GM21529 (cell line): ENCODE data around the gene NHSL2.

Source experiments
- ATAC-seq: cut with Tn5 transposase; IDR thresholded peaks from one replicate; pipeline ENCODE4 v1.9.1; 2021; ENCODE audit not compliant: unreplicated experiment

Gene NHSL2

DNA sequence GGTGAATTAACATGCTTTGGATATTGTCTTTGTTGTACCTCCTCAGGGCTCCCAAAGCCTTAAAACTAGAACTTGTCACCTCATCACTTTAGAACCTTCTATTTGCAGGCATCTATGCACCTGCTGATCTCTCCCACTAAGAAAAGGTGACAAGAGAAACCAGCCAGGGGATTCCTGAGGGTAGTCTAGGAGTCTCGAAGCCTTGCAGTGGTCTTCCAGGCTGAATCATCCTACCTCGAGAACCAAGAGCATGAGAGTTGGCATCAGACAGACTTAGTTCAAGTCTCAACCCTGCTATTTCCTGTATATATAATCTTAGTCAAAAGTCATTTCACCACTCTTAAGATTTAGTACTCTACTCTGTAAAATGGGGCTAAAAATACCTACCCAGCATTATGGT, 191.5 kb downstream of the NHSL2 start:
- no peak for ATAC-seq

DNA sequence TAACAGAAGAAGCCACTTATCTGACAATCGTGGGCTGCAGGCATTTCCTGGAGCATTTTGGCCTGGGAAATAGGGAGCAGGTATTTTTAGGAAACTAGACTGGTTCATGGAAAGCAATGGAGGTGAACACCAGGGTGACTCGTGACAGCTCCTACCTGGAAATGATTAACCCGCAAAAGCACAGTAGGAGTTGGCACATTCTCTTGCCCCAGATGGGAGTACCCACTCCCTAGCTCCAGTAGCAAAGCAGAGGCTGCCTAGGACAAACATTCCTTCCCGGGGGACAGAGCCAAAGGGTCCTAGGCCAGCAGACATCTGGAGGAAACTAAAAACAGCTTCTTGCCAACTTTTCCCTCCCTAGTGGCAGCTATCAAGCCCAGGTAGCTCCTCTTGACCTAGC, 192.1 kb downstream of the NHSL2 start:
- ATAC-seq: no peak

DNA sequence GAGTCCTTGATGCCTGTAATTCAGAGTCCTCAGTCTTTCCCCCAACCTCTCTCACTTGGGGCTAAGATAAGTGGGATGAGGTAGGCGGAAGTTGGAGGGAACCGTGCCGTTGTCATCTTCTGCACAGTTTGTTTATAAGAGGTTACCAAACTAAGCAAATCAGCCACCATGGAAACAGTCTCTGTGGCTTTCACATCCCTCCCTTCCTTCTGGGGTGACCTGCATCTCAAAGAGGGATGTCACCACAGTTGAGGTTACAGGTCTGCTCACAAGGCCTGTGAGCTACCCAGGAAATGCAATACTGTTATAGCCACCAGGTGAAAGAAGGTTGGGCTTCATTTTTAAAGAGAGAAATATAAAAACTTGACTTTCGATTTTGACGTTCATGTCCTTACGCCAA, 194.8 kb downstream of the NHSL2 start:
- ATAC-seq: peak; percentile 55

DNA sequence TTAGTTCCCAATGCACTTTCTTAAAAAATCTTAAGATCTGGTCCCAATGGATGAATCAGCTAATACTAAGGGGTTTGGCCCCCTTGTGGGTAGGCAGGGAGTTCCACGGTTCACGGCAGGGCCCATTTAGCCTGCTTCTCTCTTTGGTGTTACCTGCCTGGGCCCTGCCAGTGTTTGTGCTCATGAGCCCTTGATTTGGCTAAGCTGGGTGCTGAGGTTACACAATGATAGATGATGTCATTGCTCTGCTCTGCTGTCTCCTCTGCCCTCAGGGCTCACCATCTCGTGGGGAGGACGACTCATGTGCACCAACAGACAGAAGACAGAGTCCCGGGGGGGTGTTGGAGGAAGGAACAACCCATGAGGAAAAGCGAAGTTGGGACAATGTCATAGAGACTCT, 196.7 kb downstream of the NHSL2 start:
- no peak for ATAC-seq

DNA sequence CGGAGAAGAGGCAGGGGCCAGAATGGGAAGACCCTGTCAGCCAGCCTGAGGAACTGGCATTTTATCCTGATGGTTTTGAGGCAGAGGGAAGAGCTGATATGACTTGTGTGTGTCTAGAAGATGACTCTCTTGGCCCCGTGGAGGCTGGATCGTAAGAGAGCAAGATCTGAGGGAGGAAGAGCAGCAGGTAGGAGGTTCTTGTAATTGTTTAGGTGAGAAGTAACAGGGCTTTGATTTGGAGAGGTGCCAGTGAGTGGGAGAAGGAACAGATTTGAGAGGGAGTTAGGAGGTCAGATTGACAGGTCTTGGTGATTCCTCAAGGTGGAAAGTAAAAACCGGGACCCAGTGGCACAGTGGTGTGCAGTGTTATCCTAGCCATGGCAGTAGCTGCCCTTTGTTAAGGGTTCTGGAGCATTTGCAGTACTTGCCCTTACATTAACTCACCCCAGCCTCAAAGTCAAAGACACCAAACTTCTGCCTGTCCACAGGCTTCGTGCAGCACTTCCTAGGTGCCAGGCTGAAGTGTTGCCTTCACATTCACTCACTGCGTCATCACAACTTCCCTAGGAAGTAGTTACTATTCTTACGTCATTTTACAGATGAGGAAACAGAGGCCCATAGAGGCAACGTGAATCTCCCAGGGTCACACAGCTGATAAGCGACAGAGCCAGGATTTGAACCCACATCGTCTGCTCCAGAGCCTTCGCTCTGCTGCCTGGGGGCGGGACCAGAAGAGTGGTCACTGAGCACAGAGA, 197.4 kb downstream of the NHSL2 start:
- ATAC-seq: no peak

DNA sequence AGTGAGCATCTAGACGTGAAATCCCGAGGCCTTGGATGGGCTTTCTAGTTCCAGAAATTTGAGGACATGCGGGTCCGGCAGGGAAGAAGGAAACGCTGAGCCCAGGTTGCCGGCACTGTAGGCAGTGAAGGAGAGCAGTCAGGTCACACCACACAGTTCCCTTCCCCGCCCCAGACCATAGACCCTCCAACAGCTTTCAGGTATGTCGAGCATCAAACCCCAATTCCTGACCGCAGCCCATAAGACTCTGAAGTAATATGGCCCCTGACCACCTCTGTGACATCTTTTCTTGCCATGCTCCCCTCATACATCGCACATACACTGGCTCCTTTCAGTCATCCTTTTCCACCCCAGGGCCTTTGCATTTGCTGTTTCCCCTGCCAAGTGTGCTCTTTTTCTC, 198.0 kb downstream of the NHSL2 start:
- no peak for ATAC-seq

DNA sequence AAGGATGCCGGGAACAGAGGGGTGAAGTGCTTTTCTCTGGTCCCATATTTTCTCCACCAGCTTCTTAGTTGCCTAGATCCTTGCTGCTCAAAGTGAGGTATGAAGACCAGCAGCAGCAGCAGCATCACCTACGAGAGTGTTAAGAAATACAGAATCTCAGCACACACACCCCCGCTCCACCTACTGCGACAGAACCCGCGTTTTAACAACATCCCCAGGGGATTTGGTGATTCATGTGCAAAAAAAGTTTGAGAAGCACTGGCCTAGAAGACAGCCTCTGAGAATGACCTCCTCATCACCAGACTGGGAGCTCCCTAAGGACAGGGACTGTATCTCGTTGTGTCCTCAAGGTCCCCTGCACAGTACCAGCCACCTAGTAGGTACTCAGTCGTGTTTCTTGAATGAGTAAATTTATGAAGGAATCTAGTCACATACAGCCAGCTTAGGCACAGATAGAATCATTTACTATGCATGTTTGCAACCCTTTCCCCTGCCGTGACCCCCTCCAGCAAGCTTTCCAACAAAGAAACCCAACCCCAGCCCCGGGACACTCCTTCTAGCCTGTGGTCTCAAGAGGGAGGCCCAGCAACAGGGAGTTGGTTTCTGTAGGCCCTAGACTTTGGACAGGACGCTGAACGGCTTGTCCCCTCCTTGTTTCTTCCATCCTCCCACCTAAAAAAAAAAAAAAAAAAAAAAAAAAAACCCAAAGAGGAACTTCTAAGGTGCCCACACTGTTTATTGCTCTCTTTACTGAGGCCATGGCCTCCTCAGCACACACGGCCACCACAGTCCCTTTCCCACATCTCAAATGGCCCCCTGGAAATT, 199.6 kb downstream of the NHSL2 start:
- no peak for ATAC-seq

DNA sequence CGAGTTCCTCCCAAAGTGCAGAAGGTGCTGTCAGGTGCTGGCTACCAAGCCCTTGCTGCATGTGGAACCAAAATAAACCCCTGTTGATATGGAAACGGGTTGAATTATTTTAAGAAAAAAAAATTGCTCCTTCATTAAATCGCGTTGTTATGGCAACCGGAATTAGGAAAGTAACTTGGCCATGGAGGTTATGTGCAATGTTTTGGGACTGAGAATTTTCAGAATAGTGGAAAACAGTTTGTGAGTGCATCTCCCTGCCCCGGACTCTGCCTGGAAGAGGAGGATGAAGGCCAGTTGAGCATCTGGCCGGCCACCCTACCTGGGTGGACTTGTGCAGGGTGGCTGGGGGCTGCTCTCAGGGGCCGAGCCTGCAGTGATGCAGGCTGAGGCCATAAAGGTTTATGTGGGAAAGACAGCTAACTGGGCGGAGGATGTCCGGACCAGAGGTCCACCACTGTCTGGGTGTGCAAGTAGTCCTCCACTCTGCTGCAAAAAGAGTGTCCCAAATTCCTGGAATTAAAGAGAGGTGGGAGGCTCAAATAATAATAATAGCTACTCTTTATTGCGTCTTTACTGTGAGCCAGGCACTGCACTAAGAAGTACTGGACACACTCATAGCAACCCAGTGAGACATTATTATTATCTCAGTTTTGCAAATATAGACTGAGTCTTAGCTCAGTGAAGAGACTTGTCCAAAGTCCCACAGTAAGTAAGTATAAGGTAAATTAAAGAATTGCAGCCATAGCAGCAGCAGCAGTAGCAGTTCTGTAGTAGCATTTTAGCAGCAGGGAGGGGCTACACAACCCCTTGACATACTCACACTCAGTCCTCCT, 200.4 kb downstream of the NHSL2 start:
- no peak for ATAC-seq

DNA sequence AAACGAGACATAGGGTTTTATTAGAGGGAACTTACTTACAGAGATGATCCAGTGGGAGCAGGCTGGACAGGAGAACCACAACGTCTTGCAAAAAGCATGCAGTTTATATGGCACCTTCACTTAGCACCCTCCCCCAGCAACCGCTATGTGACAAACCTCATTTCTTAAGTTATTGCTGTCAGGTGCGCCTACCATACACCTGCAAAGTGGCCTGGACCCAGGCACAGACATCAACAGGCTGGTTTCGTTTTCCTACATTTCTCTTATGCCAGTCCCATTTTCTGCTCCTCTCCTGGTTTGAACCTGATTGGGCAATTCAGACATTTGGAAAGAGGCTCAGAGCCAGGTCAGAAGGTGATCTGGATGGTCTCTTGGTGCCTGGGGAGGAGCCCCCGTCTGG, 202.8 kb downstream of the NHSL2 start:
- no peak for ATAC-seq

DNA sequence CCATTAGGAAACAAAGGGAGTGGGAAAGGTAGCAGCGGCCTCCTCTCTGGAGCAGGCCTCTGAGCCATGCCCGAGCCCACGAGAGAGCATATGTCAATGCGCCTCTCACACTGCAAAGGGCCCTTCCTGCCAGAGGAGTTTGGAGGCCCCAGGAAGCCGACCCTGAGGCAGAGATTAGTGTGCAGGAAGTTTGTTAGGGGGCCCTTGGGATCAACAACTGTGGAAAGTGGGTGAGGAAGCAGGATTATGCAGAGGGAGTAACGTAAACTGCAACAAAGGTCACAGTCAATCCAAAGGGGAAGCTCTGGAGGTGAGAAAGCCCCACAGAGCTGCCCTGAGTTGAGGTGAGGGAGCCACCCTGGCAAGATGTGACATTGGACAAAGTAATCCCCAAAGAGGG, 203.7 kb downstream of the NHSL2 start:
- no peak for ATAC-seq

DNA sequence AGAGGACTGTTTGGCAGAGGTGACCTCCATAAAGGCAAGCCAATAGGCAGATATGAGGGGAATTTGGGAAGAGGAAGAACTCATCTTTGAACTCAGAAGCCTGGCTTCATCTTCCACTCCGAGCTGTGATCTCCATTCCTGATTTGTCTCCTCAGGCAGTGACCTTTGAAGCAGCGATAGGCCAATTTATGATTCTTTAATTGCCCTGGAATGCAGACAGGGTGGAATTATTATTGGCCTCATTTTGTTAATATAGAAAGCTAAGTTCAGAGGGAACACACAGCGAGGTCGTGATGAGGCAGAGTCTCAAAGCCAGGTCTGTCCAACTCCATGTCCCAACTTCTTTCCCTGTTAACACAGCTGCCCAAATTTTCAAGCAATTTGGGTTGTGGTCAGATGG, 204.2 kb downstream of the NHSL2 start:
- ATAC-seq: no peak

DNA sequence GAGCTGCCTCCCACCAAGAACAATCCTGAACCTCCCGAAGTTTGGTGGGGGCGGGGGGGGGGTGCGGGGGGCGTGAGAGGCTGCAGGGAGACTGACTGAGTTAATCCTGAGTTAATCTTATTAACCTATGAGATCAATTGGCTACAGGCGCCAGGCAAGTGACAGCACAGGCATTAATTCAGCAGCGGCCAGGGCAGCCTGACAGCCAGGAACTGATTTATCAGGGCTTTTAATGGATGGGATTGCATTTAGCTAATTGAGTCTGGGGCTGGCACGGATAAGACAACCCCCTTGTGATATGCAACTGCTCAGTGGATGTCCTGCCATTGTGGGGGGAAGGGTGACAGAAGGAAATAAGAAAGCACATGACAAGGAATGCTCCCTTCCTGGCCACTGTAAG, 204.7 kb downstream of the NHSL2 start:
- no peak for ATAC-seq

DNA sequence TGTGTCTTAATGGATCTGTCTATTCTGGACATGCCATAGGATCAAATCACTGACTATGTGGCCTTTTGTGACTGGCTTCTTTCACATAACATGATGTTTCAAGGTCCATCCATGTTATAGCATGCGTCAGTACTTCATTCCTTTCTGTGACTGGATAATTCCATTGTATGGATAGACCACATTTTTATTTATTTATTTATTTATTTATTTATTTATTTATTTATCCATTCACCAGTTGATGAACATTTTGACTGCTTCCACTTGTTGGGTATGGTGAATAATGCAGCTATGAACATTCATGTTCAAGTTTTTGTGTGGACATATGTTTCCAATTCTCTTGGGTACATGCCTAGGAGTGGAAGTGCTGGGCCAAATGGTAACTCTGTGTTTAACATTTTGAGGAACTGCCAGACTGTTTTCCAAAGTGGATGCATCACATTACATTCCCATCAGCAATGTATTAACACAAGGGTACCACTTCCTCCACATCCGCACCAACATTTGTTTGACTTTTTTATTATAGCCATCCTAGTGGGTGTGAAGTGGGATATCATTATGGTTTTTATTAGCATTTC, 207.1 kb downstream of the NHSL2 start:
- ATAC-seq: no peak

DNA sequence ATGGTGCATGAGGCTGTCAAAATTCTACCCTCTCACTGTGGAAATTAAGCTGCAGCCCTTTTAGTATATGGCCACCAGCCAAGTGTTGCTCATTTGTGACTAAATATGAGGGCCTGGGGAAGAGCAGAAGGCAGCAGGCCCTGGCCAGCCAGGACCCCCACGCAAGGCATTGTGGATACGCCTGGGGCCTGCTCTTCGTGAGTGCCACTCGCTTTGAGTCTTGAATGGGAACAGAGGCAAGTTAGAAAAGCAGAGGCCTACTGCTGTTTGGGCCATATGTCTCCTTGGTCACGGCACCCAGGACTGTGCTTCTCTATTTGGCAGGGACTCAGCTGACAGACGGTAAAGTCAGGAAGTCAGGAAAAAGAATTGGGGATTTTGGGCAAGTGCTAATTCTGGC, 210.2 kb downstream of the NHSL2 start:
- no peak for ATAC-seq

DNA sequence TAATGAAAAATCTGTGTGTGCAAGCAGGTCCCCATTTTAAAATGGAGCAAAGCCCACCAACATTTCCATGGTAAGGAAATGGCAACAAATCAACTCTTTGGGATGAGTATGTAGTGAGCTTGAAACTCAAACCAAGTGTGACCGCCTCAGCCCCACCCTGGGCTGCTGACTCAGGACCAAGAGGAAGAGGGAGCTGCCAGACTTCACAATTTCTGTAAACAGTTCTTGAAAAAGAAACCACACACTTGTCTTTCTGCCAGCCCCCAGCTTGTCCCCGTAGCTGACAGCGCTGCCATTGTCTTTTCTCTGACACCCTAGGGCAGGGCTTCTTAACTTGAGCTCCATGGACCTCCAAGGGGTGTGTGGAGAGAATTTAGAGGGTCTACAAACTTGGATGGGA, 210.7 kb downstream of the NHSL2 start:
- peak; percentile 54 for ATAC-seq

DNA sequence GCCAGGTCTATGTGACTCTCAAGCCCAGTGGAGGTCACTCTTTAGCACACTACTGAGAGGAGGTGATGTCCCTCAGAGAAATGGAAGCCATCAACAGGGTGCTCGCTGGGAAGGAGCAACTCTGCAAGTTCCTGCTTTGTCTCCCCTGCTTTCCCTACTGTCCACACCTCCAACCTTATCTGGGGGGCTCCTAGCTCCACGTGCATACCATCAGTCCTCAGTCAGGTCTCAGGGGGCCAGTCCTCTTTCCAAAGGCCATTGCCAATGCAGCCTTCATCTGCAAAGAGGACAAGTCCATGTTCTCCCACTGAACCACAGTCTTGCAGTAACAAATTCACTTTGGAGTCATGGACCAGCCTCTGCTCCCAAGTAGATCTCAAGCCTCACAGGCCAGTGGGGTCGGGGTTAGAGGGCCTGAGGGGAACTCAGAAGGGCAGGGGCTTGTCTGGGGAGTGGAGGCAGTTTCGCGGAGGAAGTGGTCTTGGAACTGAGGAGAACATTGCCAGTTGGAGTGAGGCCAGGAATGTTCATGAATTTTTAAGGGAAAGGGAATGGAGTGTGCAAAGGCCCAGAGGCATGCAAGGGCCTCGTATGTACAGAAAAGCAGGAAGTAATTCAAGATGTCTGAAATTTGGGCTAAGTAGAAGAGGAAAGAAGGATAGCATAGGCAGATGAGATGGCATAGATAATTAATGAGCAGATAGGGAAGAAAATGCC, 212.1 kb downstream of the NHSL2 start:
- no peak for ATAC-seq

DNA sequence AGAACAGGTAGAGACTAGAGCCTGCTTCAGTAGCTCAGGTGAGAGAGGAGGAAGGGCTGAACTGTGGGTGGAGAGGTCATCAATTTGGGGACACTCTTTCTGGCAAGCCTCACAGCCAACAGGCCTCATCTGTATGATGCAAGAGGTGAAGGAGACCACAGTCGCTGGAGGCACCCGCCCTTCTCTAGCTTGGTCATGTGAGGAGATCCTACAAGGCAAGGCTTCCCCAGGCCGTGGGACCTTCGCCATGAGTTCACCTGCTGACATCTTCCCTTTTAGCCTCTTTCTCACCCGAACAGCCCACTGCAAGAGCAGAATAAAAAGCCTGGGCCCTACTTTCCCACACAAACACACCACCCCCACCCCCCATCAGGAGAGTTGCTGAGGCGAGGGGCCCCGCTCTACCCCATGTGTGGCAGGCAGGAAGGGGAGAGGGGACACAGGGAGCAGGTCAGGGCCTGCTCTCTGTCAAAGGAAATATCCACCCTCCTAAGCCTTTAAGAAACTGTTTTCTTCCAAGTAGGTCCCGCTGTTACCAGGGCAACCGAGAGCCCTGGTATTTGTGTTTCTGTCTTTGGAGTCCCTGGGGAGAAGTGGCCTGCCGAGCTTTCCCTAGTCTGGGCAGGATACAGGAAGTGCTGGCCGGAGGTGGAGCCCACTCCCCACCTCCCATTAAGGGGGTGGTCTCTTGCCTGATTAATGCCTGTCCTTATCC, 213.0 kb downstream of the NHSL2 start:
- no peak for ATAC-seq

DNA sequence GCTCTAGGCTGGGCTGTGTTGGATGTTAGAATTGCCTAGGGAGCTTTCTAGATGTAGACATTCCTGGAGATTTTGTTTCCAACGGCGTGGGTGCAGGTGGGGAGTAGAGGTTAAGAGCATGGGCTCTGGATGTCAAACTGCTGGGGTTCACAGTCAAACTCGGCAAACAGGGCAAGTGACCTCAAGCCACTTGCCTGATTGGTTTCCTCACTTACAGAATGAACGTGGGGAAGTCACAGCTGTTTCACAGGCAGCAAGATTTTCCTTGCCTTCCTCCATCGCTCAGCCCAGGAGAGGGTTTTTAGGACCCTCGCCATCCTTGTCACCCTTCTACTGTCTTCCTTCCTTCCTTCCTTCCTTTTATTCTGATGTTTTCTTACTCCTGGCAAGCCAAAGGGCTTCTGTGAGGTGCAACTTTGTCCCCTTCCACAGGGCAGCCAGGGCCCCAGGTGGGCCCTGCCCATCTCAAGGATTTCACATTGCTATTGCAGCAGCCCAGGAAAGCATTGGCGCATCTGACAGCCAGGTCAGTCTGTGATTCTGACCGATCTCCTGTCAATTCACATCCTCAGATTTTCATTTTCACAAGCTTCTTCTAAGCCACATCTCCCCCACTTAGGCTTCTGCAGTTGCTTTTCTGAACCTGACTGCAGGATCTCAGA, 214.0 kb downstream of the NHSL2 start:
- no peak for ATAC-seq

DNA sequence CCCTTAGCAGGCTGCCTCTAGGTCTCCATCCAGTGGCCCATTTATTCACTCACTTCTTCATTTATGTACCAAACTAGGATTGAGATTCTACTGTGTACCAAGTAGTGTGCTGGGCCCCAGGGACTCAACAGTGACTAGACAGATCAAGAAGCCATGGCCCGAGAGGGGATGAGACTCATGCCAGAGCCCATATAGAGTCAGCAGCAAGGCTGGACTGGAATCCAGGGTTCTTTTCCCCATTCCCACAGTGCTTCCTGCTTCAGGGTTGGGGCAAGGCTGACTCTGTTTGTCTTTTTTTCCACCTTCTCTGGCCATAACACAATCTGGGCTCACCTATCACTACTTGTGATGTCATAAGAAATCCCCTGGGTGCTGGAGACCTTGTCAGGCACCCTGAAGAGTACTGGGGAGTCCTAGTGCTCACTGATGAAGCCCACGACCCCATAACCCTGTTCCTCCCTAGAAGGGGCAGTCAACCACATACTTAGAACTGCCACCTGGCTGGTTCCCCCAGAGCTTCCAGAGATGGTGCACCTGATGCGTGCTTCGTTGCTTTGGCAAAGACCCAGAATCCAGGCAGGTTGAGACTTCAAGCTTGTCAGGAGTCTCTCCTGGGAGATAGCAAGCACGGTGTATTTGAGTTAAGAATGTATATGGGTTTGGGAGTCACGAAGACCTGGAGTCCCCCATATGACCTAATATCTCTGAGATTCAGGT, 214.8 kb downstream of the NHSL2 start:
- ATAC-seq: no peak
